Measurements from ENCODE around the gene NIM1K. TPM values are rescaled to one million over a fixed set of nuclear protein-coding genes. Genes with fewer than 3 reads are reported as not detected.

NIM1K gene
- total and polyA plus RNA-seq, 2 of the 13 experiments (the other 11 are each of a cell fraction or from before 2014, with no cell fraction given): 0.04 TPM; not detected in 1

DNA sequence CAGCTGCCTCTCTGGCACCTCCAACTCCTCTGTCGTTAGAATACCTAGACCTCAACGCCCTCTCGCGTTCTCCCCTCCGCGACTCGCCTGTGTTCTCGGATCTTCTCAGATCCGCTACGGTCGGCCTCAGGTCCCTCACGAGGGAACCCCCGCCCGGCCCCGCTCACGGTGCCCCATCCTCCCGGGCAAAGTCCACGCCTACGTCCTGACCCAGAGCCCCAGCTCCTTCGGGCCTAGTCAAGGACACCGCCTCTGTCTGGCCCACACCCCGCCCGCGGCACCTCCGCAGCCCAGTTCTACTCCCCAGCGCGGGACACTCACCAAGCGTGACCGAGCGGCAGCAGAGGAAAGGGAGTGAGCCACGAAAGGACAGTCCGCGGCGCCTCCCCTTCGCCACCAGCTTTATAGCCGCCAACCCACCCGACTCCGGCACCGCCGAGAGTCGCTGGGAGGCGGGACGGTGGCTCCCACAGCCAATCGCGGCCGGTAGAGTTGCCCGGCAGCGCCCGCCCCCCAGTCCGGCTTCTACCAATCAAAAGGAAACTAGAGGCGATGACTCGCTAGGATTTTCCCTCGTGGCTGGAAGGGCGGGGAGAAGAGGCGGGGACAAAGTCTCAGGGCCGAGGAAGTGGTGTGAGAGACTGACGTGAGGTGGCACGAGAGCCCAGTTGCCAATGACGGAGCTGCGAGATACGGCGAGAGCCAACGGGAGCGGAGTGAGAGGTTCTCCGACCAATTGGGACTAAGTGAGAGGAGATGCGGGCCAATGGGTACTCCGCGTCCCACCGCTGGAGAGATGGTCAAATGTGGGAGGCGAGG, 121.2 kb downstream of the NIM1K start, which contains the start of gene HMGCS1 (continued):
- TF ChIP-seq HNF1B (CRISPR knock-in tag; IDR thresholded peaks at IDR 0.05) (peak; percentile 28; the same call in 1 of the 2 replicates), JARID2 (CRISPR knock-in tag; IDR thresholded peaks at IDR 0.05; ENCODE audit: insufficient replicate concordance) (no peak), WIZ (CRISPR knock-in tag; IDR thresholded peaks at IDR 0.05) (no peak; the same call in 1 of the 2 replicates), ZNF274 (CRISPR knock-in tag; IDR thresholded peaks at IDR 0.05) (peak; percentile 75; the same call in 1 of the 2 replicates), KAT2B (IDR thresholded peaks at IDR 0.05; ENCODE audit: borderline replicate concordance, low read depth, low read length) (no peak), MTF1 (CRISPR knock-in tag; IDR thresholded peaks at IDR 0.05) (no peak), MZF1 (CRISPR knock-in tag; IDR thresholded peaks at IDR 0.05; ENCODE audit: borderline replicate concordance) (no peak), ZNF10 (CRISPR knock-in tag; IDR thresholded peaks at IDR 0.05; ENCODE audit: borderline replicate concordance, low read depth) (no peak), SCMH1 (CRISPR knock-in tag; IDR thresholded peaks at IDR 0.05; ENCODE audit: borderline replicate concordance) (no peak), ZGPAT (CRISPR knock-in tag; IDR thresholded peaks at IDR 0.05) (peak; percentile 70), ZNF563 (CRISPR knock-in tag; IDR thresholded peaks at IDR 0.05) (peak; percentile 59; the same call in 1 of the 2 replicates), CEBPG (CRISPR knock-in tag; IDR thresholded peaks at IDR 0.05) (no peak), UBTF (CRISPR knock-in tag; IDR thresholded peaks at IDR 0.05) (peak; percentile 89), HNRNPK (IDR thresholded peaks at IDR 0.05; ENCODE audit: low read depth, low read length, poor library complexity, severe bottlenecking) (no peak), ZNF263 (CRISPR knock-in tag; IDR thresholded peaks at IDR 0.05) (no peak), ZNF841 (CRISPR knock-in tag; IDR thresholded peaks at IDR 0.05; ENCODE audit: borderline replicate concordance) (no peak), ZNF75D (CRISPR knock-in tag; IDR thresholded peaks at IDR 0.05; ENCODE audit: borderline replicate concordance) (no peak), HIVEP1 (CRISPR knock-in tag; IDR thresholded peaks at IDR 0.05) (peak; percentile 98)
- TF ChIP-seq, protein P1, sequence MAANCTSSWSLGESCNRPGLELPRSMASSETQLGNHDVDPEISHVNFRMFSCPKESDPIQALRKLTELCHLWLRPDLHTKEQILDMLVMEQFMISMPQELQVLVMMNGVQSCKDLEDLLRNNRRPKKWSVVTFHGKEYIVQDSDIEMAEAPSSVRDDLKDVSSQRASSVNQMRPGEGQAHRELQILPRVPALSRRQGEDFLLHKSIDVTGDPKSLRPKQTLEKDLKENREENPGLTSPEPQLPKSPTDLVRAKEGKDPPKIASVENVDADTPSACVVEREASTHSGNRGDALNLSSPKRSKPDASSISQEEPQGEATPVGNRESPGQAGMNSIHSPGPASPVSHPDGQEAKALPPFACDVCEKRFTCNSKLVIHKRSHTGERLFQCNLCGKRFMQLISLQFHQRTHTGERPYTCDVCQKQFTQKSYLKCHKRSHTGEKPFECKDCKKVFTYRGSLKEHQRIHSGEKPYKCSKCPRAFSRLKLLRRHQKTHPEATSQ (CRISPR knock-in tag; IDR thresholded peaks at IDR 0.05; ENCODE audit: borderline replicate concordance): no peak; the same call in 1 of the 2 replicates
- TF ChIP-seq, protein P2, sequence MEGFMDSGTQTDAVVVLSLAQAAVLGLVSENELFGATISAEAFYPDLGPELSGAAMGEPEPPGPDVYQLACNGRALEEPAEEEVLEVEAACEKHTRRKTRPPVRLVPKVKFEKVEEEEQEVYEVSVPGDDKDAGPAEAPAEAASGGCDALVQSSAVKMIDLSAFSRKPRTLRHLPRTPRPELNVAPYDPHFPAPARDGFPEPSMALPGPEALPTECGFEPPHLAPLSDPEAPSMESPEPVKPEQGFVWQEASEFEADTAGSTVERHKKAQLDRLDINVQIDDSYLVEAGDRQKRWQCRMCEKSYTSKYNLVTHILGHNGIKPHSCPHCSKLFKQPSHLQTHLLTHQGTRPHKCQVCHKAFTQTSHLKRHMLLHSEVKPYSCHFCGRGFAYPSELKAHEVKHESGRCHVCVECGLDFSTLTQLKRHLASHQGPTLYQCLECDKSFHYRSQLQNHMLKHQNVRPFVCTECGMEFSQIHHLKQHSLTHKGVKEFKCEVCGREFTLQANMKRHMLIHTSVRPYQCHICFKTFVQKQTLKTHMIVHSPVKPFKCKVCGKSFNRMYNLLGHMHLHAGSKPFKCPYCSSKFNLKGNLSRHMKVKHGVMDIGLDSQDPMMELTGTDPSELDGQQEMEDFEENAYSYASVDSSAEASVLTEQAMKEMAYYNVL (CRISPR knock-in tag; IDR thresholded peaks at IDR 0.05; ENCODE audit: borderline replicate concordance): no peak; the same call in 1 of the 2 replicates
